ENCODE measurements around the gene NR1I3.
"Not testable (repeated sequence)": the region's sequence is repeated elsewhere in the genome, so short reads cannot be mapped to it uniquely, and the experiment has no call there.

GRCh38 chr1:161250100-161250499 lies 12.1 kb upstream of the NR1I3 start:
- not testable (repeated sequence) for TF ChIP-seq USF2 (IDR thresholded peaks at IDR 0.05); CTCF (IDR thresholded peaks at IDR 0.05); POLR2A (IDR thresholded peaks at IDR 0.05; ENCODE audit: low read length); REST (IDR thresholded peaks at IDR 0.05); MAZ (IDR thresholded peaks at IDR 0.05; ENCODE audit: borderline replicate concordance, low read depth, low read length); KDM5A (IDR thresholded peaks at IDR 0.05); NR3C1 (IDR thresholded peaks at IDR 0.05); JUNB (IDR thresholded peaks at IDR 0.05); RFX5 (IDR thresholded peaks at IDR 0.05); MAX (IDR thresholded peaks at IDR 0.05); EP300 (IDR thresholded peaks at IDR 0.05); JUN (IDR thresholded peaks at IDR 0.05)
